H1 (cell line): ENCODE data around the gene KCP. TPM values are rescaled to one million over a fixed set of nuclear protein-coding genes. Genes with fewer than 3 reads are reported as not detected.

Experiments used
- CTCF ChIA-PET: fragments of 300-600 bp; sonication (Branson Sonifier 250); formaldehyde crosslinking; loops from one replicate; lab custom pipeline; 2021; ENCODE audit not compliant: partially characterized antibody; lab: Charles Lee
- POLR2A ChIA-PET: fragments of 300-600 bp; sonication (Branson Sonifier 250); formaldehyde crosslinking; loops from one replicate; lab custom pipeline; 2021; ENCODE audit warnings: inconsistent platforms; ENCODE audit not compliant: partially characterized antibody; lab: Charles Lee
- DNase-seq, 2 experiments: peaks; one replicate each; pipeline versions ENCODE4 v3.0.0 to v3.0.0-alpha.2; 2010 to 2022; ENCODE audit warnings: low spot score in 2 of 2, low read depth in 1 of 2, mixed read lengths in 1 of 2
- FAIRE-seq: peaks from 2 replicates; lab custom pipeline; 2011; peaks lifted over from hg19 to GRCh38; lab: Jason Lieb, UNC
- H2AFZ ChIP-seq: 2 replicates; pipeline ENCODE4 v1.8.1; 2012; ENCODE audit warnings: low read length, inconsistent platforms
- H2AK5ac ChIP-seq: 2 replicates; pipeline ENCODE4 v1.6.1; 2013; ENCODE audit warnings: low read depth, low read length
- H2BK120ac ChIP-seq: replicated peaks from 2 replicates; pipeline ENCODE3; 2013; ENCODE audit warnings: low read depth, low read length, inconsistent platforms
- H2BK12ac ChIP-seq: 2 replicates; pipeline ENCODE4 v1.6.1; 2013; ENCODE audit warnings: low read depth, low read length
- H2BK15ac ChIP-seq: 2 replicates; pipeline ENCODE4 v1.6.1; 2013; ENCODE audit warnings: low read length
- H2BK20ac ChIP-seq: 2 replicates; pipeline ENCODE4 v1.6.1; 2013; ENCODE audit warnings: low read length
- H2BK5ac ChIP-seq: 2 replicates; pipeline ENCODE4 v1.6.1; 2013; ENCODE audit warnings: low read depth, low read length
- H3K14ac ChIP-seq: 2 replicates; pipeline ENCODE4 v1.6.1; 2013; ENCODE audit warnings: inconsistent platforms; ENCODE audit not compliant: insufficient read length
- H3K18ac ChIP-seq: 2 replicates; pipeline ENCODE4 v1.6.1; 2013; ENCODE audit warnings: low read length; ENCODE audit errors: extremely low read depth
- H3K23ac ChIP-seq: 2 replicates; pipeline ENCODE4 v1.6.1; 2013; ENCODE audit warnings: inconsistent platforms; ENCODE audit not compliant: insufficient read length
- H3K23me2 ChIP-seq: 2 replicates; pipeline ENCODE4 v1.6.1; 2013; ENCODE audit warnings: low read depth, low read length
- H3K27ac ChIP-seq: 2 replicates; pipeline ENCODE4 v1.6.1; 2011; ENCODE audit warnings: low read depth, low read length, inconsistent platforms
- H3K27me3 ChIP-seq, 4 experiments: replicated peaks in 1 of 4; 1 replicate in 1 of 4; 2 replicates in 3 of 4; pipeline versions ENCODE4 v1.6.1 to v1.8.1; 2011 to 2013; ENCODE audit warnings: low read length in 3 of 4, mild to moderate bottlenecking in 3 of 4, inconsistent platforms in 2 of 4, mixed read lengths in 2 of 4, moderate library complexity in 1 of 4; ENCODE audit not compliant: control insufficient read depth in 3 of 4, insufficient read depth in 3 of 4; ENCODE audit errors: extremely low read depth in 1 of 4
- H3K36me3 ChIP-seq, 4 experiments: 2 replicates each; pipeline versions ENCODE4 v1.6.1 to v1.8.1; 2011 to 2013; ENCODE audit warnings: mild to moderate bottlenecking in 4 of 4, low read length in 3 of 4, moderate library complexity in 2 of 4, control low read depth in 1 of 4, inconsistent platforms in 1 of 4; ENCODE audit not compliant: insufficient read depth in 4 of 4, control insufficient read depth in 2 of 4
- H3K4ac ChIP-seq: replicated peaks from 2 replicates; pipeline ENCODE3; 2013; ENCODE audit warnings: low read length, low read depth, mixed read lengths, inconsistent platforms; ENCODE audit not compliant: insufficient read length
- H3K4me1 ChIP-seq, 4 experiments: replicated peaks in 1 of 4; 1 replicate in 1 of 4; 2 replicates in 3 of 4; pipeline versions ENCODE4 v1.6.1 to v1.8.1; 2011 to 2013; ENCODE audit warnings: low read length in 3 of 4, inconsistent platforms in 2 of 4, mixed read lengths in 1 of 4; ENCODE audit not compliant: insufficient read depth in 4 of 4, control insufficient read depth in 3 of 4
- H3K4me2 ChIP-seq, 2 experiments: 2 replicates each; pipeline versions ENCODE4 v1.6.1 to v1.8.1; 2011 to 2013; ENCODE audit warnings: low read depth in 2 of 2, low read length in 2 of 2, control low read depth in 1 of 2, inconsistent platforms in 1 of 2, mild to moderate bottlenecking in 1 of 2; ENCODE audit not compliant: insufficient read depth in 1 of 2
- H3K4me3 ChIP-seq, 4 experiments: fragments of 200-600, 300-600 bp in 1 of 4; sonication (generic), shearing (Covaris generic), sonication (Bioruptor Twin) in 1 of 4; 2 replicates each; pipeline versions ENCODE4 v1.5.1 to v1.8.1; 2011 to 2016; ENCODE audit warnings: low read length in 4 of 4, low read depth in 3 of 4, control low read depth in 2 of 4, inconsistent platforms in 2 of 4, mild to moderate bottlenecking in 2 of 4, mixed read lengths in 1 of 4, moderate library complexity in 1 of 4; ENCODE audit not compliant: insufficient read depth in 2 of 4; ENCODE audit errors: extremely low read depth in 1 of 4
- H3K56ac ChIP-seq: replicated peaks from 2 replicates; pipeline ENCODE3; 2013; ENCODE audit warnings: low read depth, mild to moderate bottlenecking, mixed read lengths, low read length, inconsistent platforms; ENCODE audit not compliant: insufficient read length
- H3K79me1 ChIP-seq: 2 replicates; pipeline ENCODE4 v1.6.1; 2013; ENCODE audit warnings: low read depth, low read length, control low read depth
- H3K79me2 ChIP-seq, 2 experiments: 2 replicates each; pipeline versions ENCODE4 v1.6.1 to v1.8.1; 2012 to 2013; ENCODE audit warnings: low read length in 2 of 2, mild to moderate bottlenecking in 2 of 2, inconsistent platforms in 1 of 2; ENCODE audit not compliant: insufficient read depth in 2 of 2, control insufficient read depth in 1 of 2
- H3K9ac ChIP-seq, 4 experiments: replicated peaks in 1 of 4; 1 replicate in 1 of 4; 2 replicates in 3 of 4; pipeline versions ENCODE4 v1.6.1 to v1.8.1; 2011 to 2013; ENCODE audit warnings: low read depth in 3 of 4, low read length in 3 of 4, control low read depth in 2 of 4, mild to moderate bottlenecking in 2 of 4, moderate library complexity in 2 of 4, inconsistent platforms in 1 of 4; ENCODE audit errors: extremely low read depth in 1 of 4
- H3K9me3 ChIP-seq, 2 experiments: 2 replicates each; pipeline versions ENCODE4 v1.6.1 to v1.8.1; 2012 to 2013; ENCODE audit warnings: mild to moderate bottlenecking in 2 of 2, moderate library complexity in 2 of 2, control low read depth in 1 of 2, inconsistent platforms in 1 of 2, low read depth in 1 of 2, low read length in 1 of 2, mixed read lengths in 1 of 2; ENCODE audit not compliant: insufficient read depth in 2 of 2
- H4K20me1 ChIP-seq, 2 experiments: replicated peaks in 1 of 2; 2 replicates each; pipeline versions ENCODE3 to v1.8.1; 2011 to 2013; ENCODE audit warnings: inconsistent platforms in 2 of 2, low read length in 2 of 2, mild to moderate bottlenecking in 1 of 2; ENCODE audit not compliant: insufficient read depth in 2 of 2, control insufficient read depth in 1 of 2
- H4K5ac ChIP-seq: 2 replicates; pipeline ENCODE4 v1.6.1; 2013; ENCODE audit warnings: low read length, low read depth, mixed read lengths, inconsistent platforms; ENCODE audit not compliant: insufficient read length
- H4K8ac ChIP-seq: 2 replicates; pipeline ENCODE4 v1.8.0; 2013; ENCODE audit warnings: mild to moderate bottlenecking, moderate library complexity, low read length, inconsistent platforms; ENCODE audit not compliant: insufficient read depth; ENCODE audit errors: extremely low read depth
- H4K91ac ChIP-seq: replicated peaks from 2 replicates; pipeline ENCODE3; 2013; ENCODE audit warnings: low read length, mixed read lengths, inconsistent platforms; ENCODE audit not compliant: insufficient read length
- CEBPB ChIP-seq: IDR thresholded peaks from 2 replicates; pipeline ENCODE4 v1.6.1; 2012; ENCODE audit warnings: low read depth, low read length
- CHD1 ChIP-seq: IDR thresholded peaks from 2 replicates; pipeline ENCODE4 v1.6.1; 2012; ENCODE audit warnings: low read depth, low read length, improper control_type of control experiment
- CREB1 ChIP-seq: IDR thresholded peaks from 2 replicates; pipeline ENCODE4 v1.6.1; 2012; ENCODE audit warnings: inconsistent platforms
- EZH2 ChIP-seq: fragments of 200-600 bp; sonication (generic); IDR thresholded peaks from 2 replicates; pipeline ENCODE4 v1.7.1; 2012; ENCODE audit warnings: low read depth, mild to moderate bottlenecking, moderate library complexity, low read length, inconsistent platforms; ENCODE audit not compliant: severe bottlenecking
- JUND ChIP-seq: IDR thresholded peaks from 2 replicates; pipeline ENCODE4 v1.6.1; 2011; ENCODE audit warnings: mild to moderate bottlenecking, improper control_type of control experiment, low read length
- KDM4A ChIP-seq: IDR thresholded peaks from one replicate; pipeline ENCODE4 v1.7.1; 2012; ENCODE audit warnings: low read depth, mild to moderate bottlenecking, moderate library complexity, low read length, inconsistent platforms; ENCODE audit not compliant: severe bottlenecking
- MAFK ChIP-seq: IDR thresholded peaks from 2 replicates; pipeline ENCODE4 v1.6.1; 2012; ENCODE audit warnings: low read depth, mild to moderate bottlenecking, improper control_type of control experiment, low read length
- PHF8 ChIP-seq: fragments of 200-600 bp; sonication (generic); conservative IDR thresholded peaks from 2 replicates; pipeline ENCODE4 v1.7.1; 2012; ENCODE audit warnings: low read depth, mild to moderate bottlenecking, inconsistent platforms, low read length, moderate library complexity
- RAD21 ChIP-seq, 2 experiments: IDR thresholded peaks in 1 of 2; conservative IDR thresholded peaks in 1 of 2; 2 replicates each; pipeline ENCODE4 v1.6.1; 2011; ENCODE audit warnings: low read depth in 2 of 2, low read length in 2 of 2, improper control_type of control experiment in 1 of 2, inconsistent platforms in 1 of 2, mild to moderate bottlenecking in 1 of 2, moderate library complexity in 1 of 2
- RFX5 ChIP-seq: IDR thresholded peaks from 2 replicates; pipeline ENCODE4 v1.6.1; 2011; ENCODE audit warnings: low read depth, low read length, improper control_type of control experiment, borderline replicate concordance
- SIRT6 ChIP-seq: IDR thresholded peaks from one replicate; pipeline ENCODE4 v1.7.1; 2012; ENCODE audit warnings: low read length, inconsistent platforms
- TAF1 ChIP-seq: IDR thresholded peaks from 2 replicates; pipeline ENCODE4 v1.6.1; 2011; ENCODE audit warnings: mild to moderate bottlenecking, low read depth, low read length
- TAF7 ChIP-seq: optimal IDR thresholded peaks from 2 replicates; pipeline ENCODE3; 2011; ENCODE audit warnings: low read depth, mild to moderate bottlenecking, inconsistent platforms, low read length, moderate library complexity, borderline replicate concordance
- TCF12 ChIP-seq: IDR thresholded peaks from 2 replicates; pipeline ENCODE4 v1.6.1; 2011; ENCODE audit warnings: low read depth, mild to moderate bottlenecking, low read length
- TEAD4 ChIP-seq: IDR thresholded peaks from 2 replicates; pipeline ENCODE4 v1.6.1; 2012; ENCODE audit warnings: low read depth, low read length, inconsistent platforms, mixed read lengths
- YY1 ChIP-seq: IDR thresholded peaks from 2 replicates; pipeline ENCODE4 v1.6.1; 2011; ENCODE audit warnings: low read depth, mild to moderate bottlenecking, low read length
- WGBS, 2 experiments: shearing (Covaris generic) in 1 of 2; methylation state at CpG; one replicate each; pipeline versions ENCODE4 v1.1.6 to v1.1.7; 2013 to 2015; ENCODE audit warnings: low lambda C conversion rate in 2 of 2, mixed read lengths in 2 of 2, inconsistent platforms in 1 of 2, low coverage in 1 of 2, missing lambda C conversion rate in 1 of 2; ENCODE audit not compliant: insufficient replicate concordance in 2 of 2, insufficient coverage in 1 of 2, insufficient read length in 1 of 2; ENCODE audit errors: extremely low coverage in 1 of 2, missing lambda C conversion rate in 1 of 2; 5-methylcytosine and 5-hydroxymethylcytosine counted together
- polyA plus RNA-seq, 7 experiments: library from polyadenylated mRNA; depleted of rRNA in 3 of 7; stranded (reverse) in 5 of 7; unstranded in 2 of 7; fragments of >200 nt in 5 of 7; fragments of 200-250 nt in 2 of 7; gene quantifications; 1 replicate in 5 of 7; 2 replicates in 1 of 7; 4 replicates in 1 of 7; pipeline versions ENCODE4 v1.2.1 to v1.2.3, GENCODE V29; 2011 to 2013; ENCODE audit warnings: missing spikeins in 2 of 7, mixed read lengths in 2 of 7
- total RNA-seq: library from RNA; stranded (reverse); fragmentation: NEBNext Ultra II Directional; extraction: Animal tissue kit (Norgen Biotek cat#: 25700); gene quantifications from 2 replicates; pipeline ENCODE4 v1.2.1, GENCODE V29; 2021

Gene KCP
- total and polyA plus RNA-seq, 2 of the 8 experiments (the other 6 are each of a cell fraction or from before 2014, with no cell fraction given): 1.3 to 2.0 TPM

DNA sequence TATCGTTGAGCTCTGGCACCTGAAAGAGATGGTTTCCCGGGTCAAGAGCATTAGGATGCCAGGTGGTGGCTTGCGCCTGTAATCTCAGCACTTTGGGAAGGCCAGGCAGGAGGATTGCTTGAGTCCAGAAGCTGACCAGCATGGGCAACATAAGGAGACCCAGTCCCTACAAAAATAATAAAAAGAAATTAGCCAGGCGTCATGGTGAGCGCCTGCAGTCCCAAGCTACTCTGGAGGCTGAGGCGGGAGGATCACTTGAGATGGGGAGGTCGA is 6.1 kb upstream of the KCP start:
- Histone ChIP-seq H4K20me1 (peaks cover 0 to 1% of the 10 kb centered on the region in 2 experiments), H3K9me3 (no peaks in the 10 kb centered on the region), H3K4me2 (peak overlapping the region; percentile 86 to 92; a peak in 3 of 4 replicates), H3K79me2 (no peaks in the 10 kb centered on the region), H3K23ac (no peak overlapping the region), H2AK5ac (0 out of 2 replicates have a peak overlapping the region, but pooled peaks have one; percentile 39), H3K79me1 (no peaks in the 10 kb centered on the region), H3K4me3 (peak overlapping the region in 2 of 4 experiments; percentile 29 to 64; a peak in 2 of 8 replicates), H4K91ac (no peak overlapping the region), H4K5ac (no peak overlapping the region), H2AFZ (no peak overlapping the region), H2BK12ac (no peak overlapping the region), H3K18ac (no peak overlapping the region), H3K36me3 (no peaks in the 10 kb centered on the region), H3K4me1 (peaks cover 0 to 24% (median 8%) of the 10 kb centered on the region in 4 experiments; a peak in 6 of 7 replicates), H4K8ac (peak overlapping the region; percentile 45; the same call in 1 of the 2 replicates), H3K14ac (no peak overlapping the region), H2BK15ac (no peak overlapping the region), H3K9ac (no peak overlapping the region), H3K27me3 (peaks cover 27 to 50% (median 40%) of the 10 kb centered on the region in 4 experiments), H3K27ac (no peak overlapping the region), H3K56ac (no peak overlapping the region), H2BK5ac (no peak overlapping the region), H2BK120ac (no peak overlapping the region), H2BK20ac (no peak overlapping the region), H3K4ac (no peak overlapping the region), H3K23me2 (peaks cover 5% of the 10 kb centered on the region; the same call in 1 of the 2 replicates)
- ChIA-PET CTCF (interaction anchor here (0.6 to 1.6 kb wide), 6 partner anchors 9 to 1980 kb away, joined by 3 to 7 read pairs (median 4); no protein-coding TSS in a partner anchor), POLR2A (no interaction called here)
- FAIRE-seq (no peak), DNase-seq (no peak)
- 89% methylated on average over 7 of the region's 7 CpGs; no CpG with 5 or more reads in 1 of the 2 experiments for WGBS, 2 experiments
- TF ChIP-seq JUND (no peak), KDM4A (no peak), MAFK (no peak), SIRT6 (no peak), TEAD4 (no peak), RAD21 (IDR thresholded peaks at IDR 0.05 in 1 of 2, conservative IDR thresholded peaks at IDR 0.05 in 1 of 2; ENCODE audit: low read depth in 2 of 2, low read length in 2 of 2) (no peak), RFX5 (no peak), PHF8 (no peak), TAF1 (no peak), EZH2 (no peak), TAF7 (no peak), YY1 (no peak), CREB1 (no peak), CHD1 (no peak), CEBPB (no peak), TCF12 (no peak)
